GM18520 (cell line): ENCODE measurements around the gene TMEM171.

Experiments used
- ATAC-seq: cut with Tn5 transposase; IDR thresholded peaks from one replicate; pipeline ENCODE4 v1.9.1; 2021; ENCODE audit not compliant: unreplicated experiment

Gene TMEM171, protein sequence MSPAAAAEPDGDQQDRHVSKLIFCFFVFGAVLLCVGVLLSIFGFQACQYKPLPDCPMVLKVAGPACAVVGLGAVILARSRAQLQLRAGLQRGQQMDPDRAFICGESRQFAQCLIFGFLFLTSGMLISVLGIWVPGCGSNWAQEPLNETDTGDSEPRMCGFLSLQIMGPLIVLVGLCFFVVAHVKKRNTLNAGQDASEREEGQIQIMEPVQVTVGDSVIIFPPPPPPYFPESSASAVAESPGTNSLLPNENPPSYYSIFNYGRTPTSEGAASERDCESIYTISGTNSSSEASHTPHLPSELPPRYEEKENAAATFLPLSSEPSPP

GRCh38 chr5:73120222-73121118 lies at the start of gene TMEM171:
Gene TMEM171, plus strand, starts transcription at chr5:73120575. Its CDS starts 2,799 bp downstream, at chr5:73123374.
- ATAC-seq, result no peak

DNA sequence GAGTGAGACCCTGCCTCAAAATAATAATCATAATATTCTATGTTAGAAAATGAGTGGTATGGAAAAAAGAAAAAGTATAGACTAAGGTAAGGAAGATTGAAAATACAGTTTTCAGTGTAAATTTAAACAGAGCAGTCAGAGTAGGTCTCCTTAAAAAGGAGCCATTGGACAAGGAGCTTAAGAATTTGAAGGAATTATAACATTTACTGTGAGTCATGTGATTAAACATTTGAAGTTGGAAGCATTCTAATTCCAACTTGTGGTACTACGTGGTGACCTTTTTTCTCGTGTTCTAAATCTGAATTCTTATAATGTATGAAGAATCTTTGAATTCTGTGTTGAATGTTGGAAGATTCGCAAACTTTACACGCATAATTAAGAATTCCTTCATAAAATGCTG lies 39.3 kb upstream of the TMEM171 start:
- no peak for ATAC-seq

GRCh38 chr5:73088026-73088425 lies 32.3 kb upstream of the TMEM171 start:
- ATAC-seq, result no peak

DNA sequence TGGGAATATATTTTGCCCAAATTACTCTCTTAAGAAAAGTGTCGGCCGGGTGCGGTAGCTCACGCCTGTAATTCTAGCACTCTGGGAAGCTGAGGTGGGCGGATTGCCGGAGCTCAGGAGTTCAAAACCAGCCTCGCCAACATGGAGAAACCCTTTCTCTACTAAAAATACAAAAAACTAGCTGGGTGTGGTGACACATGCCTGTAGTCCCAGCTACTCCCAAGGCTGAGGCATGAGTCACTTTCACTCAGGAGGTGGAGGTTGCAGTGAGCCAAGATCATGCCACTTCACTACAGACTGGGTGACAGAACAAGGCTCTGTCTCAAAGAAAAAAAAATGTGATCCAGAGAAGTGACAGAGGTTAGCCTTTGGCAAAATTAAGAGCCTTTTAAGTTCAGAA lies 26.4 kb upstream of the TMEM171 start:
- no peak for ATAC-seq

GRCh38 chr5:73094415-73094814 lies 26.0 kb upstream of the TMEM171 start:
- ATAC-seq, result no peak

DNA sequence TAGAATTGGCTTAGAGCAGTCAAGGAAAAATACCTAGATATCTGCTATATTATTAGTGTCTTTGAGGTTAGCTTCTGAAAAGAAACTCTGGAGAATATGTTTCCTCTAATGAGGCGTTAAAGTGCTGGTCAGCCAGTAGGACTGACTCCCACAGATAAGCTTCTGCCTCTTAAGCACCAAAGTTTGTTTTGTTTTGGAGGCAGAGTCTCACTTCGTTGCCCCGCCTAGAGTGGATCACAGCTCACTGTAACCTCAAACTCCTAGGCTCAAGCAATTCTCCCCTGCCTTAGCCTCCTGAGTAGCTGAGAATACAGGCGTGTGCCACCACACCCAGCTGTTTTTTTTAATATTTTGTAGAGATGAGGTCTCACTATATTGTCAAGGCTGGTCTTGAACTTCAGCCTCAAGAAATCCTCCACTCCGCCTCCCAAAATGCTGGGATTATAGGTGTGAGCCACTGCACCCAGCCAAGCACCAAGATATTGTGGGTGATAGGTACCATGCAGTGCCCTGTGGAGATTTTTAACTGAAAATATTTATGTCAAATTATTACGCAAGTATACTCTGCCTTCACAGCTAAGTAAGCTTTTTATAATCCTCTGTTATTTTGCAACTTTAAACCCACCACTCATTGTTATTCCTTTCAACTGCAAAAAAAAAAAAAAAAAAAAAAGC lies 24.7 kb upstream of the TMEM171 start:
- no peak for ATAC-seq

DNA sequence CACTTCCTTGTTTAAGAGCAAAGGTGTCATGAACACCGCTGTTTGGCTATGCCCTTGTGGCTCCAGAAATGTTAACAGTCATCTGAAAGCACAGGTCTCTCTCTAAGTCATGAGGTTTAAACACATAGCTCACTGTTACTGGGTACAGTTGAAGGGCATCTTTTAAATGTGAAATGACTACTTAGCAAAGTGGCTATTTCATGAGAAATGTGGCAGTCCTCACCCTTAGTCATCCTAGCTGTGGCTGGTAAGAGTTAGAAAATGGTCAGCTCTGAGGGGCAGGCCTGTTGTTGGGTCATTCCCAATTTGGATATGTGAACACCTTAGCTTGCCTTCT lies 24.2 kb upstream of the TMEM171 start:
- ATAC-seq, result no peak

DNA sequence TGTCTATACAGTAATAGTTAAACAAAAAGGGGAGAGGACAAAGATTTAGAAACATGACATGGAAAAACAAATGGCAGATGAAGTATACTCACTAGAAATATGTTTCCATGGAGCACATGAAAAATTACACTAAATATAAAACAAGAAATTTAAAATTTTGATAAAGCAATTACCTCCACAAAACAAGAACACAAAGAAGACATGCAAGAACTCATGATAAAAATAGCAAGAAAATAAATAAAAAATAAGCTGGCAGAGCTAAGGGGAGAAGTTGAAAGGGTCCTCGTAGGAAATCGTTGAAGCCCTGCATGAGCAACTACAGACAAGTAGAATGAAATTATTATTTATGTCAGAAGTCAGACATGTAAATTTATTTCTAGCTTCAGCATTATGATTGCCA lies 22.6 kb upstream of the TMEM171 start:
- ATAC-seq, result no peak

DNA sequence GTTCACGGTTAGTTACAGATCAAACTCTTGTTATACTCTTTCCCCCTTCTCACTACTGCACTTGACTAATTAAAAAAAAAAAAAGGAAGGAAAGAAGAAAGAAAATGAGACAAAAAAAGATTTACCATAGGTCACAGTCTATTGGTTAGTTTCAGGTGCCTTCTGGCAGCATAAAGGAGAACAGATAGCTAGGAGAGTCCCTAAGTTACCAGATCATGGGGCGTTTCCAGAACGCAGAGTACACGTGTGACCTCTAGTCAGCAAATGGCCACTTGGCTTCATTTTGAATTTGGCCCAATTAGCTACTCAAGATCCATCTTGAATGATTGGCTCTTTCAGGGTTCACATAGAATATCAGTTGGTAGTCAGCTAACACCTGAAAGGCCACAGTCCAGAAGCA lies 20.3 kb upstream of the TMEM171 start:
- ATAC-seq, result no peak

GRCh38 chr5:73103870-73104299 lies 16.5 kb upstream of the TMEM171 start:
- ATAC-seq, result no peak

- ATAC-seq, result no peak
Measured at GRCh38 chr5:73104326-73104725, 16.0 kb upstream of the TMEM171 start.

DNA sequence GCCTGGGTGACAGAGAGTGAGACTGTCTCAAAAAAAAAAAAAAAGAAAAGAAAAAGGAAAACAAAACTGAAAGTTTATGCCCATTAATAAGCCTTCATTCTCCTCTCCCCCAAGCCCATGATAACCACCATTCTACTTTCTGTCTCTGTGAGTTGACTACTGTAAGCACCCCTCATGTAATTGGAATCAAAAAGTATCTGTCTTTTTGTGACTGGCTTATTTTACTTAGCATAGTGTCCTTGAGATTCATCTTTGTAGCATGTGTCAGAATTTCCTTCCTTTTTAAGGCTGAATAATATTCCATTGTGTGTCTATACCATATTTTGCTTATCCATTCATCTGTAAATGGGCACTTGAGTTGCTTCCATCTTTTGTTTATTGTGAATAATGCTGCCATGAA lies 14.0 kb upstream of the TMEM171 start:
- no peak for ATAC-seq

GRCh38 chr5:73110190-73110589 lies 10.2 kb upstream of the TMEM171 start:
- ATAC-seq, result no peak

DNA sequence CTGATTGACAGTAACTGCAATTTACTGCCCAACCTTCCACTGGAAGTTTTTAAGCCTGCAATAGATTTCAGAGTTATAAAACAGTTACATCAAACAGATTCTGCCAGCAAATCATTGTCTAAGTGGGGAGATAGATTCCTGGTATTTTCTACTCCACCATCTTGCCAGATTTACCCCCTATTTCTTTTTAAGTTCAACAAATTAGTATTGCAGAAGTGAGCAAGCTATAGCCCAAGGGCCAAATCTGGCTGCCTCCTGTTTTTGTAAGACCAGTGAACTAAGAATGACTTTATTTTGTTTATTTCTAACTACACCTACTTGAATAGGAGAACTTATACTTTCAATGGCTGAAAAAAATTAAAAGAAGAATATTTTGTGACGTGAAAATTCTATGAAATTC lies 8.8 kb upstream of the TMEM171 start:
- ATAC-seq, result no peak

- no peak for ATAC-seq
Measured at GRCh38 chr5:73112359-73112758, 8.0 kb upstream of the TMEM171 start.

- no peak for ATAC-seq
Measured at GRCh38 chr5:73114044-73114688, 6.2 kb upstream of the TMEM171 start.

- ATAC-seq, result no peak
Measured at GRCh38 chr5:73115399-73116051, 4.8 kb upstream of the TMEM171 start.

- no peak for ATAC-seq
Measured at GRCh38 chr5:73116506-73116905, 3.9 kb upstream of the TMEM171 start.

- ATAC-seq, result no peak
Measured at GRCh38 chr5:73117088-73117740, 3.2 kb upstream of the TMEM171 start.

GRCh38 chr5:73118391-73118973 lies 1.9 kb upstream of the TMEM171 start:
- ATAC-seq, result no peak
